Liver (tissue), 9 donors: Measurements from ENCODE around the gene LARGE1. TPM values are rescaled to one million over a fixed set of nuclear protein-coding genes. Genes with fewer than 3 reads are reported as not detected.
A peak's percentile ranks its signal among the peaks of the same experiment; 100 is the strongest.
"Not testable (repeated sequence)": the region's sequence is repeated elsewhere in the genome, so short reads cannot be mapped to it uniquely, and the experiment has no call there.

Source experiments
- DNase-seq: peaks from one replicate; pipeline ENCODE4 v3.0.0-alpha.2; 2017; ENCODE audit warnings: low spot score
- H3K27ac ChIP-seq, 2 donors: one replicate each; pipeline ENCODE4 v1.7.0; 2013; ENCODE audit warnings: inconsistent platforms in 2 of 2, low read length in 2 of 2, control low read depth in 1 of 2, low read depth in 1 of 2, mild to moderate bottlenecking in 1 of 2
- H3K27me3 ChIP-seq, 4 donors: one replicate each; pipeline versions ENCODE4 v1.6.1 to v1.7.0; 2013; ENCODE audit warnings: low read length in 3 of 4, inconsistent platforms in 1 of 4, mild to moderate bottlenecking in 1 of 4, moderate library complexity in 1 of 4; ENCODE audit not compliant: control insufficient read depth in 4 of 4, insufficient read depth in 4 of 4
- H3K36me3 ChIP-seq, 4 donors: one replicate each; pipeline versions ENCODE4 v1.6.1 to v1.7.0; 2013; ENCODE audit warnings: low read length in 3 of 4, mild to moderate bottlenecking in 3 of 4, low read depth in 1 of 4, moderate library complexity in 1 of 4; ENCODE audit not compliant: control insufficient read depth in 4 of 4, insufficient read depth in 3 of 4
- H3K4me1 ChIP-seq, 4 donors: one replicate each; pipeline versions ENCODE4 v1.6.1 to v1.7.0; 2013; ENCODE audit warnings: low read length in 3 of 4, mild to moderate bottlenecking in 3 of 4, moderate library complexity in 1 of 4; ENCODE audit not compliant: control insufficient read depth in 4 of 4, insufficient read depth in 4 of 4
- H3K4me3 ChIP-seq, 3 donors: one replicate each; pipeline versions ENCODE4 v1.6.1 to v1.7.0; 2013; ENCODE audit warnings: low read length in 3 of 3, control low read depth in 1 of 3, low read depth in 1 of 3, mild to moderate bottlenecking in 1 of 3
- H3K9ac ChIP-seq, 2 donors: one replicate each; pipeline ENCODE4 v1.7.0; 2013; ENCODE audit warnings: low read length in 2 of 2, mild to moderate bottlenecking in 2 of 2, moderate library complexity in 2 of 2, control low read depth in 1 of 2, low read depth in 1 of 2
- H3K9me3 ChIP-seq, 4 donors: one replicate each; pipeline versions ENCODE4 v1.6.1 to v1.7.0; 2013; ENCODE audit warnings: low read length in 3 of 4; ENCODE audit not compliant: control insufficient read depth in 4 of 4
- EGR1 ChIP-seq, 2 donors: IDR thresholded peaks; 2 replicates each; pipeline ENCODE4 v1.6.1; 2016 to 2018; ENCODE audit warnings: antibody characterized with exemption in 2 of 2, low read depth in 2 of 2
- FOXA2 ChIP-seq: IDR thresholded peaks from 2 replicates; pipeline ENCODE4 v1.6.1; 2016; ENCODE audit warnings: antibody characterized with exemption
- GABPA ChIP-seq, 2 donors: IDR thresholded peaks in 1 of 2; conservative IDR thresholded peaks in 1 of 2; 2 replicates each; pipeline ENCODE4 v1.6.1; 2016; ENCODE audit warnings: antibody characterized with exemption in 2 of 2, mild to moderate bottlenecking in 1 of 2, moderate library complexity in 1 of 2
- HNF4A ChIP-seq, 2 donors: conservative IDR thresholded peaks; 2 replicates each; pipeline ENCODE4 v1.6.1; 2016; ENCODE audit warnings: antibody characterized with exemption in 2 of 2, mild to moderate bottlenecking in 2 of 2
- HNF4G ChIP-seq: IDR thresholded peaks from 2 replicates; pipeline ENCODE4 v1.6.1; 2016; ENCODE audit warnings: antibody characterized with exemption
- NR2F2 ChIP-seq: IDR thresholded peaks from 2 replicates; pipeline ENCODE4 v1.6.1; 2016; ENCODE audit warnings: antibody characterized with exemption
- RAD21 ChIP-seq, 2 donors: IDR thresholded peaks; 2 replicates each; pipeline ENCODE4 v1.6.1; 2016; ENCODE audit warnings: antibody characterized with exemption in 2 of 2, mild to moderate bottlenecking in 2 of 2
- RXRA ChIP-seq, 2 donors: IDR thresholded peaks; 2 replicates each; pipeline ENCODE4 v1.6.1; 2017 to 2018; ENCODE audit warnings: antibody characterized with exemption in 2 of 2, mild to moderate bottlenecking in 1 of 2
- SP1 ChIP-seq: IDR thresholded peaks from 2 replicates; pipeline ENCODE4 v1.6.1; 2018; ENCODE audit warnings: antibody characterized with exemption, mild to moderate bottlenecking
- TAF1 ChIP-seq: conservative IDR thresholded peaks from 2 replicates; pipeline ENCODE4 v1.6.1; 2016; ENCODE audit warnings: antibody characterized with exemption, mild to moderate bottlenecking
- YY1 ChIP-seq: IDR thresholded peaks from 2 replicates; pipeline ENCODE4 v1.6.1; 2016; ENCODE audit warnings: antibody characterized with exemption, mild to moderate bottlenecking
- WGBS: extraction: QIAGEN DNeasy Blood & Tissue Kit; methylation state at CpG from one replicate; pipeline ENCODE4 v1.1.7; 2013; 5-methylcytosine and 5-hydroxymethylcytosine counted together
- polyA plus RNA-seq, 2 donors: library from polyadenylated mRNA; stranded (reverse) in 1 of 2; unstranded in 1 of 2; fragments of 200-250 nt in 1 of 2; fragments of >200 nt in 1 of 2; fragmentation: Nextera tagmentation in 1 of 2; extraction: Ambion mirVana in 1 of 2; gene quantifications; one replicate each; pipeline versions ENCODE4 v1.2.1 to v1.2.3, GENCODE V29; 2013 to 2015
- total RNA-seq, 2 donors: library from RNA; depleted of rRNA; stranded (reverse); fragments of >200 nt; gene quantifications; one replicate each; pipeline ENCODE4 v1.2.3, GENCODE V29; 2014
- TF ChIP-seq, protein P1 (sequence below): IDR thresholded peaks from 2 replicates; pipeline ENCODE4 v1.6.1; 2016; ENCODE audit warnings: antibody characterized with exemption
- TF ChIP-seq, protein P2 (sequence below): IDR thresholded peaks from 2 replicates; pipeline ENCODE4 v1.6.1; 2016; ENCODE audit warnings: antibody characterized with exemption
- TF ChIP-seq, protein P3 (sequence below): IDR thresholded peaks from 2 replicates; pipeline ENCODE4 v1.6.1; 2016; ENCODE audit warnings: antibody characterized with exemption
- TF ChIP-seq, protein P4 (sequence below): IDR thresholded peaks from 2 replicates; pipeline ENCODE4 v1.6.1; 2016; ENCODE audit warnings: antibody characterized with exemption, mild to moderate bottlenecking
- donor health status: healthy.
- donor health status: healthy.
- donor health status: healthy.
- donor health status: healthy.
- donor health status: healthy.

Gene LARGE1
- total and polyA plus RNA-seq, 4 donors, result 2.3 to 14.1 (median 5.7) TPM

DNA sequence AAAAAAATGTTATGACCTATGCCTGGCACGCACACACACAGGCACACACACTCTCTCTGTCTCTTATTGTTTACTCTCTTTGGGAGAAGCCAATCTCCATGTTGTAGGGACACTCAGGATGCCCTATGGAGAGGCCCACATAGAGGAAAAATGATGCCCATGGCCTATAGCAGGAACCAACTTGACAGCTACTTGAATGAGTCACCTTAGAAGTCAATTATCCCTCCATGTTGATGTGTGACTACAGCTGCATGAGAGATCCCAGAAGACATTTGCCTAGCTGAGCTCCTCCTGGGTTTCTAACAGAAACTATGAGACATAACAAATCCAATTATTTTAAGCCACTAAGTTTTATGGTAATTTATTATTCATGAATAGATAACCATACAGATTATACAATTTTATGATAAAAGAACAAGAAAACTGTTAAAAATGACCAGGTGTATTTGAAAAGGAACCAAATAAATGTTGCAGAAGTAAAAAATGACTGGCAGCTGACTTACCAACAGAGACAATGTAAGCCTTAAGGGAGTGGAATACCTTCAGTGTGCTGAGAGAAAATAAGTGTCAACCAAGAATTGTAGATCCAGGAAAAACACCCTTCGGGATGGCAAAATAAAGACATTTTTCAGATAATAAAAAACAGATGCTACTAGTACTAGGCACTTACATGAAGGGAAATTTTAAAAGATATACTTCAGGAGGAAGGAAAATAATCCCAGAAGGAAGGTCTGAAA is 458.4 kb downstream of the LARGE1 start (continued):
- TF ChIP-seq SP1 (no peak), RAD21 (IDR thresholded peaks at IDR 0.05) (no peak), TAF1 (no peak)

DNA sequence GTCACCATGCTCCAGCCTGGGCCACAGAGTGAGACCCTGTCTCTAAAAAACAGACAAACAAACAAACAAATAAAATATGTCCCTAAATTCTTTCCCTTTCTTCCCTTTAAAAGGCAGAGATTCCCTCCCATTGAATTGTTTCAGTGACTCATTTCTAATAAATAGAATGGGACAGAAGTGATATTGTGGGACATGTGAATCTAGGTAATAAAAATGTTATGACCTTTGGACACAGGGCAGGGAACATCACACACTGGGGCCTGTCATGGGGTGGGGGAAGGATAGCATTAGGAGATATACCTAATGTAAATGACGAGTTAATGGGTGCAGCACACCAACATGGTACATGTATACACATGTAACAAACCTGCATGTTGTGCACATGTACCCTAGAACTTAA is 459.0 kb downstream of the LARGE1 start:
- H3K36me3 ChIP-seq, H3K27me3 ChIP-seq, H3K4me3 ChIP-seq, H3K27ac ChIP-seq, DNase-seq, H3K9me3 ChIP-seq, H3K9ac ChIP-seq, H3K4me1 ChIP-seq: not testable (repeated sequence)
- peak; percentile 48 to 62 for TF ChIP-seq HNF4A (conservative IDR thresholded peaks at IDR 0.05)
- WGBS, result 95% methylated on average over 1 of the region's 1 CpG

DNA sequence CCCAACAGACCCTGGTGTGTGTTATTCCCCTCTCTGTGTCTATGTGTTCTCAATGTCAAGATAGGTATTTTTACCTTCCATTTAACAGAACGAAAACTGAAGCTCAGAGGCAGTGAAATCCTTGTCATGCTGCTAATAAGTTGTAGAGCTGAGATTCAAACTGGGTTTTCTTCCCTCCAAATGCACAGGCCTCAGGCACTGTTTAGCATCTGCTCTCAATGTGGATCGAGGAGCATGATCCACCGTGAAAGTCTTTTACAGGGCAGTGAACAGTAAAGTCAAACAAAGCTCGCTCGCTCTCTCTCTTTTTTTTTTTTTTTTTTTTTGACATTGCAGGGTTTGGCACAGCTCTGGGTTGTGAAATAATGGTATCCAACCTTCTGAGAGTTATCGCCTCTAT is 461.1 kb downstream of the LARGE1 start:
- WGBS, result 90% methylated on average over 6 of the region's 6 CpGs
- TF ChIP-seq TAF1, result no peak
- no peak for TF ChIP-seq RAD21 (IDR thresholded peaks at IDR 0.05)
- TF ChIP-seq, protein P1, sequence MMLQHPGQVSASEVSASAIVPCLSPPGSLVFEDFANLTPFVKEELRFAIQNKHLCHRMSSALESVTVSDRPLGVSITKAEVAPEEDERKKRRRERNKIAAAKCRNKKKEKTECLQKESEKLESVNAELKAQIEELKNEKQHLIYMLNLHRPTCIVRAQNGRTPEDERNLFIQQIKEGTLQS, result no peak
- TF ChIP-seq RXRA (IDR thresholded peaks at IDR 0.05), result no peak
- TF ChIP-seq, protein P2, sequence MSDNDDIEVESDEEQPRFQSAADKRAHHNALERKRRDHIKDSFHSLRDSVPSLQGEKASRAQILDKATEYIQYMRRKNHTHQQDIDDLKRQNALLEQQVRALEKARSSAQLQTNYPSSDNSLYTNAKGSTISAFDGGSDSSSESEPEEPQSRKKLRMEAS, result no peak
- TF ChIP-seq, protein P3, sequence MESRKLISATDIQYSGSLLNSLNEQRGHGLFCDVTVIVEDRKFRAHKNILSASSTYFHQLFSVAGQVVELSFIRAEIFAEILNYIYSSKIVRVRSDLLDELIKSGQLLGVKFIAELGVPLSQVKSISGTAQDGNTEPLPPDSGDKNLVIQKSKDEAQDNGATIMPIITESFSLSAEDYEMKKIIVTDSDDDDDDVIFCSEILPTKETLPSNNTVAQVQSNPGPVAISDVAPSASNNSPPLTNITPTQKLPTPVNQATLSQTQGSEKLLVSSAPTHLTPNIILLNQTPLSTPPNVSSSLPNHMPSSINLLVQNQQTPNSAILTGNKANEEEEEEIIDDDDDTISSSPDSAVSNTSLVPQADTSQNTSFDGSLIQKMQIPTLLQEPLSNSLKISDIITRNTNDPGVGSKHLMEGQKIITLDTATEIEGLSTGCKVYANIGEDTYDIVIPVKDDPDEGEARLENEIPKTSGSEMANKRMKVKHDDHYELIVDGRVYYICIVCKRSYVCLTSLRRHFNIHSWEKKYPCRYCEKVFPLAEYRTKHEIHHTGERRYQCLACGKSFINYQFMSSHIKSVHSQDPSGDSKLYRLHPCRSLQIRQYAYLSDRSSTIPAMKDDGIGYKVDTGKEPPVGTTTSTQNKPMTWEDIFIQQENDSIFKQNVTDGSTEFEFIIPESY, result no peak
- TF ChIP-seq GABPA (IDR thresholded peaks at IDR 0.05 in 1 of 2, conservative IDR thresholded peaks at IDR 0.05 in 1 of 2), result no peak
- TF ChIP-seq NR2F2, result no peak
- no peak for TF ChIP-seq EGR1 (IDR thresholded peaks at IDR 0.05; ENCODE audit: low read depth in 2 of 2)
- H3K27ac ChIP-seq, result no peak overlapping the region
- H3K36me3 ChIP-seq, result no peaks in the 10 kb centered on the region
- no peak overlapping the region for H3K9ac ChIP-seq
- DNase-seq, result no peak
- no peaks in the 10 kb centered on the region for H3K4me1 ChIP-seq
- no peak overlapping the region for H3K4me3 ChIP-seq
- peaks cover 0 to 4% (median 0%) of the 10 kb centered on the region in 4 donors for H3K9me3 ChIP-seq
- no peaks in the 10 kb centered on the region for H3K27me3 ChIP-seq

DNA sequence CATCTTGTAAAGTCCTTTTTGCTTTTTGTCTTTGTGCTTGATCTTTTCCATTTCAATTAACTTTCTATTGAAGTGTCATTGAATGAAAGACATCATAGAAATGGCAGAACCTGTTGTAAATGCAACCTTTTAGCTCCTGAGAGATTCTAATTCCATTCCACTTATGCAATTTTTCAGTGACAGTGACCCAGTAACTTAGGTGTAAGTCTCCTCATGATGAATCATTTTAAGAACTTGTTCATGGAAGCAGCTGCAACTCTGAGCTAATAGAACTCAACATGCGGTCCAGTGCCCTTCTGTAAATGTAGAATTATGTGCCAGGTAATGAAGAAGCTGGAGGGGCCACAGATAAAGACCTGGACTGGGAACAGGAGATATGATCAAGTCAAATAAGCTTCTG is 463.8 kb downstream of the LARGE1 start:
- 96% methylated on average over 1 of the region's 1 CpG for WGBS
- no peak for DNase-seq
- Histone ChIP-seq H3K27me3 (no peaks in the 10 kb centered on the region), H3K4me3 (no peak overlapping the region), H3K9ac (no peak overlapping the region), H3K4me1 (peaks cover 0 to 5% (median 0%) of the 10 kb centered on the region in 4 donors), H3K27ac (no peak overlapping the region), H3K36me3 (no peaks in the 10 kb centered on the region), H3K9me3 (no peaks in the 10 kb centered on the region)
- TF ChIP-seq HNF4G, result no peak
- TF ChIP-seq TAF1, result no peak
- TF ChIP-seq, protein P3, result no peak
- TF ChIP-seq, protein P2, result no peak
- TF ChIP-seq YY1, result no peak
- TF ChIP-seq, protein P4, sequence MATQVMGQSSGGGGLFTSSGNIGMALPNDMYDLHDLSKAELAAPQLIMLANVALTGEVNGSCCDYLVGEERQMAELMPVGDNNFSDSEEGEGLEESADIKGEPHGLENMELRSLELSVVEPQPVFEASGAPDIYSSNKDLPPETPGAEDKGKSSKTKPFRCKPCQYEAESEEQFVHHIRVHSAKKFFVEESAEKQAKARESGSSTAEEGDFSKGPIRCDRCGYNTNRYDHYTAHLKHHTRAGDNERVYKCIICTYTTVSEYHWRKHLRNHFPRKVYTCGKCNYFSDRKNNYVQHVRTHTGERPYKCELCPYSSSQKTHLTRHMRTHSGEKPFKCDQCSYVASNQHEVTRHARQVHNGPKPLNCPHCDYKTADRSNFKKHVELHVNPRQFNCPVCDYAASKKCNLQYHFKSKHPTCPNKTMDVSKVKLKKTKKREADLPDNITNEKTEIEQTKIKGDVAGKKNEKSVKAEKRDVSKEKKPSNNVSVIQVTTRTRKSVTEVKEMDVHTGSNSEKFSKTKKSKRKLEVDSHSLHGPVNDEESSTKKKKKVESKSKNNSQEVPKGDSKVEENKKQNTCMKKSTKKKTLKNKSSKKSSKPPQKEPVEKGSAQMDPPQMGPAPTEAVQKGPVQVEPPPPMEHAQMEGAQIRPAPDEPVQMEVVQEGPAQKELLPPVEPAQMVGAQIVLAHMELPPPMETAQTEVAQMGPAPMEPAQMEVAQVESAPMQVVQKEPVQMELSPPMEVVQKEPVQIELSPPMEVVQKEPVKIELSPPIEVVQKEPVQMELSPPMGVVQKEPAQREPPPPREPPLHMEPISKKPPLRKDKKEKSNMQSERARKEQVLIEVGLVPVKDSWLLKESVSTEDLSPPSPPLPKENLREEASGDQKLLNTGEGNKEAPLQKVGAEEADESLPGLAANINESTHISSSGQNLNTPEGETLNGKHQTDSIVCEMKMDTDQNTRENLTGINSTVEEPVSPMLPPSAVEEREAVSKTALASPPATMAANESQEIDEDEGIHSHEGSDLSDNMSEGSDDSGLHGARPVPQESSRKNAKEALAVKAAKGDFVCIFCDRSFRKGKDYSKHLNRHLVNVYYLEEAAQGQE, result no peak
- no peak for TF ChIP-seq SP1
- TF ChIP-seq FOXA2, result no peak
- no peak for TF ChIP-seq EGR1 (IDR thresholded peaks at IDR 0.05; ENCODE audit: low read depth in 2 of 2)
